ENCODE results near the gene FXYD1. TPM values are rescaled to one million over a fixed set of nuclear protein-coding genes. Genes with fewer than 3 reads are reported as not detected.
A peak's percentile ranks its signal among the peaks of the same experiment; 100 is the strongest.

The FXYD1 gene
- total RNA-seq, 4 donors from 2014 or later, result 10.6 to 29.2 TPM; not detected in 2

DNA sequence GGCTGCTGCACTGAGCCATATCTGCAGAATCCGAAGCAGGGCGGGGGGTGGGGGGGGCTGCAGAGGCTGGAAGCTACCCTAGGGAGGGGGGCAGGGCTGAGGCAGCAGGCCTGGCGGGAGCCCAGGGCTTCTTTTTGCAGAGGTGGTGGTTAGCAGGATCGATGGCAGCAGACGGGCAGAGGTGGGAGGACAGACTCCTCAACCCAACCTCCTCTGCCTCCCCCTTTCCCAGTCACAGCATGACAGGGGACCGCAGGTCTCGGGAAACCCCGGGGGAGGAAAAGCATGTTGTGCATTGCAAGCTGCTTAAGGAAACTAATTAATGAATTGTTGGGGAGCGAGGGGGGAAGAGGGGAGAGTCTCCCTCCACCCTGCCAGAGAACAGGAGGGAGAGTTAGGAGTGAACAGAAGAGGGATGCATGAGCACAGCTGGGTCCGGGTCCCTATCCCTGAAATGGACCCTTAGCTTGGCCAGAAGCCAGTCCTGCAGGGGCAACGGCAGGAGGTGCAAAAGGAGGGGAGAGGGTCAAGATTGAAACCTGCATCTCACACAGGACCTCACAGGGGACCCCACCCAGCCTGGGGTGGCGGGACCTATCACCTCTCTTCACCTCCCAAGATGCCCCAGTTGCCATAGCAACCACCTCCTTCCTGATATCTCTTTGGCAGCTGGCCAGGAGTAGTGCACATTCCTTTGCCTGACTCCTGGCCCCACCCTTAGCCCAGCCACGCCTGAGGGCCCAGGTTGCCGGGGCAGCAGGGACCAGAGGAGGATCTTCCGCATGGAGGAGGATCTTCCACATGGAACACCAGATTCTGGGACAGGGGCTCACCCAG lies 6.2 kb downstream of the FXYD1 start:
- Histone ChIP-seq H3K4me1 (peaks cover 9 to 32% (median 25%) of the 10 kb centered on the region in 4 donors), H3K27me3 (peaks cover 24% of the 10 kb centered on the region), H3K9me3 (no peaks in the 10 kb centered on the region), H3K36me3 (no peaks in the 10 kb centered on the region), H3K27ac (no peak overlapping the region), H3K4me3 (no peak overlapping the region)
- in situ Hi-C loops (cut with MboI; ENCODE audit: low pct_ligation_motif_present in 1 of 4, low pct_unique_long_range_greater_than_20kb in 1 of 4, low sequenced_read_pairs in 3 of 4), result no loop called here
- 37% methylated on average over 15 of the region's 15 CpGs; no CpG with 5 or more reads in 1 of the 2 donors for WGBS, 2 donors (ENCODE audit: low coverage in 1 of 2)
- DNase-seq, result peak; percentile 84
- peak in 2 of 3 donors; percentile 25 to 48 for TF ChIP-seq POLR2AphosphoS5 (IDR thresholded peaks at IDR 0.05)
- no peak for TF ChIP-seq CTCF (IDR thresholded peaks at IDR 0.05)
- intact Hi-C loops (cut with DNase I; ENCODE audit: low total_unique reads), result no loop called here

DNA sequence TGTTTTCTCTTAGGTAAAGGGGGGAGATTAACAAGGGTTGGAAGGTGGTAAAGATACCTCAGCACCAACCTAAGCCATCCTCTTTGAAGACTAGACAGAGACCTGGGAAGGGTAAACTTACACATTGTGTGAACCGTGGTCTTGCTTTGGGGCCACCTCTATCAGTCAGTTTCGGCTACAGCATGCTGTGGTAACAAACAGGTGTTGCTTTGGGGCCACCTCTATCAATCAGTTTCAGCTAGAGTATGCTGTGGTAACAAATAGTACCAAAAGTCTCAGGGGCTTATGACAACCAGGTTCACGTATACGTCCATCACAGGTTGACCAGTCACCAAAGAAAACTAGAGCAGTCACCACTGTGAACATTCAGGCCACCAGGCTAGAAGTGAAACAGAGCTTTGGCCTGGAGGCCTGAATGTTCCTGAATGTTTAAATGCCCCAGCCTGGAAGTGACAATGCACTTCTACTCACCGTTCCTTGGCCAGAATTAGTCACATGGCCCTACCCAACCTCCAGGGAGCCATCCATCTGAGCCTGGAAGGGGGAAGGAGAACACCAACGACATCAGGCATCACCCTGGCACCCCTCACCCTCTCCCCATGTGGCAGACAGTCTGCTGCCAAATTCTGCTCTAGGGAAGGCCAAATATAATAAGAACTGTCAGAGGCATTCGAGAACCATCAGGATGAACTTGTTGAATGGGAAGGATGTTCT lies 8.3 kb downstream of the FXYD1 start:
- H3K27ac ChIP-seq, result no peak overlapping the region
- intact Hi-C loops (cut with DNase I; ENCODE audit: low total_unique reads), result no loop called here
- no peak for TF ChIP-seq POLR2A (IDR thresholded peaks at IDR 0.05)
- no peak for TF ChIP-seq CTCF (IDR thresholded peaks at IDR 0.05)
- no peak for TF ChIP-seq POLR2AphosphoS5 (IDR thresholded peaks at IDR 0.05)
- no peak for TF ChIP-seq EP300 (IDR thresholded peaks at IDR 0.05; ENCODE audit: low read depth)
- H3K27me3 ChIP-seq, result peaks cover 38% of the 10 kb centered on the region
- WGBS, 2 donors (ENCODE audit: low coverage in 1 of 2), result 40 to 77% methylated on average over 1 to 7 of the region's 7 CpGs
- H3K4me1 ChIP-seq, result peaks cover 3 to 15% (median 13%) of the 10 kb centered on the region in 4 donors
- H3K4me3 ChIP-seq, result no peak overlapping the region
- in situ Hi-C loops (cut with MboI; ENCODE audit: low pct_ligation_motif_present in 1 of 4, low pct_unique_long_range_greater_than_20kb in 1 of 4, low sequenced_read_pairs in 3 of 4), result no loop called here
- H3K9me3 ChIP-seq, result no peaks in the 10 kb centered on the region
- H3K36me3 ChIP-seq, result no peaks in the 10 kb centered on the region
- no peak for DNase-seq

- 79 to 100% methylated on average over 3 of the region's 3 CpGs for WGBS, 2 donors (ENCODE audit: low coverage in 1 of 2)
- TF ChIP-seq POLR2AphosphoS5 (IDR thresholded peaks at IDR 0.05), result no peak
- TF ChIP-seq EP300 (IDR thresholded peaks at IDR 0.05; ENCODE audit: low read depth), result no peak
- no peak for TF ChIP-seq POLR2A (IDR thresholded peaks at IDR 0.05)
- TF ChIP-seq CTCF (IDR thresholded peaks at IDR 0.05), result no peak
- no peak overlapping the region for H3K4me3 ChIP-seq
- H3K27ac ChIP-seq, result no peak overlapping the region
- peaks cover 38% of the 10 kb centered on the region for H3K27me3 ChIP-seq
- in situ Hi-C loops (cut with MboI; ENCODE audit: low pct_ligation_motif_present in 1 of 4, low pct_unique_long_range_greater_than_20kb in 1 of 4, low sequenced_read_pairs in 3 of 4), result no loop called here
- no peak for DNase-seq
- no peaks in the 10 kb centered on the region for H3K36me3 ChIP-seq
- H3K9me3 ChIP-seq, result no peaks in the 10 kb centered on the region
- peaks cover 7 to 12% (median 11%) of the 10 kb centered on the region in 4 donors for H3K4me1 ChIP-seq
- intact Hi-C loops (cut with DNase I; ENCODE audit: low total_unique reads), result no loop called here
Observed at GRCh38 chr19:35149463-35149862, 10.8 kb downstream of the FXYD1 start.

- H3K27ac ChIP-seq, result no peak overlapping the region
- WGBS, 2 donors (ENCODE audit: low coverage in 1 of 2), result 60 to 62% methylated on average over 2 of the region's 2 CpGs
- DNase-seq, result no peak
- H3K4me1 ChIP-seq, result peaks cover 7 to 18% (median 16%) of the 10 kb centered on the region in 4 donors
- H3K27me3 ChIP-seq, result peaks cover 48% of the 10 kb centered on the region
- TF ChIP-seq CTCF (IDR thresholded peaks at IDR 0.05) (no peak), EP300 (IDR thresholded peaks at IDR 0.05; ENCODE audit: low read depth) (no peak)
- no peaks in the 10 kb centered on the region for H3K9me3 ChIP-seq
- in situ Hi-C loops (cut with MboI; ENCODE audit: low pct_ligation_motif_present in 1 of 4, low pct_unique_long_range_greater_than_20kb in 1 of 4, low sequenced_read_pairs in 3 of 4) (no loop called here), intact Hi-C loops (cut with DNase I; ENCODE audit: low total_unique reads) (no loop called here)
- H3K4me3 ChIP-seq, result no peak overlapping the region
- H3K36me3 ChIP-seq, result no peaks in the 10 kb centered on the region
Observed at GRCh38 chr19:35150445-35150844, 11.8 kb downstream of the FXYD1 start.

Data from transverse colon (tissue), 4 donors.